ENCODE measurements around the gene ELMO3. TPM values are rescaled to one million over a fixed set of nuclear protein-coding genes. Genes with fewer than 3 reads are reported as not detected.
A peak's percentile ranks its signal among the peaks of the same experiment; 100 is the strongest.

The ELMO3 gene
- total and polyA plus RNA-seq, 2 of the 13 experiments (the other 11 are each of a cell fraction or from before 2014, with no cell fraction given) = 2.6 to 4.0 TPM

DNA sequence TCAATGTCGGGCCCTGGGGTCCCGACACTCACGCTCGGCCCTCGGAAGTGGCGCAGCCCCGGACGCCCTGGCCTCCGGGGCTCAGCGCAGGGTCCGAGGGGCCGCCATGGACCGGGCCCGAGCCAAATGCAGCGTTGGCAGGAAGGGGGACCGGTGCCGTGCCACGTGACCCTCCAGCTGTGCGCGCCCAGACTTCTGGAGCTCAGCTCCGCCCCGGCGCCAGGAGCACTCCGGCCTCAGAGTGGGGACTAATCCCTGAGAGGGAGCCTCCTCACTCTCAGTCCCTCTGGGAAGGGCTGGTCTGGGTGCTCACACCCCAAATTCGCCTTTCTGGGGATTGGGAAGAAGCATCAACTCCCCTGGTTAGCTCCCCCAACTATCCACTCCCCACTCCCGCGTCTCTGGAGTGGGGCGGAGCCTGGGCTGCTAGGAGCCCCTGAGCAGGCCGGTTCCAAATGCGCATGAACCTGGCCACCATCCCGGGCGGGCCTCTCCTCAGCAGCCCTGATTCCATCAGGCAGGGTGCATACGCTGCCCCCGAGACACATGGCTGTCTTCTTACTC lies 48.0 kb upstream of the ELMO3 start, which contains the start of gene B3GNT9 (continued):
- TF ChIP-seq, protein P1, sequence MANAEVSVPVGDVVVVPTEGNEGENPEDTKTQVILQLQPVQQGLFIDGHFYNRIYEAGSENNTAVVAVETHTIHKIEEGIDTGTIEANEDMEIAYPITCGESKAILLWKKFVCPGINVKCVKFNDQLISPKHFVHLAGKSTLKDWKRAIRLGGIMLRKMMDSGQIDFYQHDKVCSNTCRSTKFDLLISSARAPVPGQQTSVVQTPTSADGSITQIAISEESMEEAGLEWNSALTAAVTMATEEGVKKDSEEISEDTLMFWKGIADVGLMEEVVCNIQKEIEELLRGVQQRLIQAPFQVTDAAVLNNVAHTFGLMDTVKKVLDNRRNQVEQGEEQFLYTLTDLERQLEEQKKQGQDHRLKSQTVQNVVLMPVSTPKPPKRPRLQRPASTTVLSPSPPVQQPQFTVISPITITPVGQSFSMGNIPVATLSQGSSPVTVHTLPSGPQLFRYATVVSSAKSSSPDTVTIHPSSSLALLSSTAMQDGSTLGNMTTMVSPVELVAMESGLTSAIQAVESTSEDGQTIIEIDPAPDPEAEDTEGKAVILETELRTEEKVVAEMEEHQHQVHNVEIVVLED (CRISPR knock-in tag; IDR thresholded peaks at IDR 0.05; ENCODE audit: borderline replicate concordance) = peak; percentile 56; the same call in 1 of the 2 replicates
- peak; percentile 8; the same call in 1 of the 2 replicates for TF ChIP-seq MED1 (CRISPR knock-in tag; IDR thresholded peaks at IDR 0.05)
- peak; percentile 48; the same call in 1 of the 2 replicates for TF ChIP-seq ZNF552 (CRISPR knock-in tag; IDR thresholded peaks at IDR 0.05; ENCODE audit: borderline replicate concordance)
- no peak for TF ChIP-seq ZNF780A (CRISPR knock-in tag; IDR thresholded peaks at IDR 0.05)
- peak; percentile 68; the same call in 1 of the 2 replicates for TF ChIP-seq SMAD1 (CRISPR knock-in tag; IDR thresholded peaks at IDR 0.05; ENCODE audit: borderline replicate concordance, low read depth)
- peak; percentile 55; the same call in 1 of the 2 replicates for TF ChIP-seq ZNF772 (CRISPR knock-in tag; IDR thresholded peaks at IDR 0.05)
- TF ChIP-seq SKIL (CRISPR knock-in tag; IDR thresholded peaks at IDR 0.05; ENCODE audit: borderline replicate concordance) = 0 out of 2 replicates have a peak, but pooled peaks have one; percentile 7
- TF ChIP-seq PCBP1 (IDR thresholded peaks at IDR 0.05; ENCODE audit: borderline replicate concordance, low read depth, low read length) = no peak
- peak; percentile 37; the same call in 1 of the 2 replicates for TF ChIP-seq REPIN1 (CRISPR knock-in tag; IDR thresholded peaks at IDR 0.05; ENCODE audit: borderline replicate concordance, low read depth)
- peak; percentile 59; the same call in 1 of the 2 replicates for TF ChIP-seq ERF (CRISPR knock-in tag; IDR thresholded peaks at IDR 0.05)
- peak; percentile 93 for TF ChIP-seq IKZF4 (CRISPR knock-in tag; IDR thresholded peaks at IDR 0.05; ENCODE audit: borderline replicate concordance, low read depth, not compliant biosample characterization)
- 0 out of 2 replicates have a peak, but pooled peaks have one; percentile 65 for TF ChIP-seq ZNF367 (CRISPR knock-in tag; IDR thresholded peaks at IDR 0.05; ENCODE audit: borderline replicate concordance)
- TF ChIP-seq FOSL2 (CRISPR knock-in tag; IDR thresholded peaks at IDR 0.05) = no peak
- TF ChIP-seq, protein P2, sequence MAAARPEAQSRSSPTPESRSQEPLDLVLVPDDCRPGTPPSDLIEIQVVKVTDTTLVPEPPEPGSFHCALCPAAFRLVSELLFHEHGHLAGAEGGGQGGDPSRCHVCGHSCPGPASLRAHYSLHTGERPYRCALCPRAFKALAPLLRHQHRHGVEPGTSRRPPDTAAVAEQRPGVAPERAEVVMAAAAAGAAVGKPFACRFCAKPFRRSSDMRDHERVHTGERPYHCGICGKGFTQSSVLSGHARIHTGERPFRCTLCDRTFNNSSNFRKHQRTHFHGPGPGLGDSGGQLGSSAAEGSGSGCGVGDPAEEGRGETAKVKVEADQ (CRISPR knock-in tag; IDR thresholded peaks at IDR 0.05; ENCODE audit: borderline replicate concordance) = peak; percentile 71; the same call in 1 of the 2 replicates
- TF ChIP-seq STAG1 (CRISPR knock-in tag; IDR thresholded peaks at IDR 0.05) = peak; percentile 3; the same call in 1 of the 2 replicates
- TF ChIP-seq, protein P3, sequence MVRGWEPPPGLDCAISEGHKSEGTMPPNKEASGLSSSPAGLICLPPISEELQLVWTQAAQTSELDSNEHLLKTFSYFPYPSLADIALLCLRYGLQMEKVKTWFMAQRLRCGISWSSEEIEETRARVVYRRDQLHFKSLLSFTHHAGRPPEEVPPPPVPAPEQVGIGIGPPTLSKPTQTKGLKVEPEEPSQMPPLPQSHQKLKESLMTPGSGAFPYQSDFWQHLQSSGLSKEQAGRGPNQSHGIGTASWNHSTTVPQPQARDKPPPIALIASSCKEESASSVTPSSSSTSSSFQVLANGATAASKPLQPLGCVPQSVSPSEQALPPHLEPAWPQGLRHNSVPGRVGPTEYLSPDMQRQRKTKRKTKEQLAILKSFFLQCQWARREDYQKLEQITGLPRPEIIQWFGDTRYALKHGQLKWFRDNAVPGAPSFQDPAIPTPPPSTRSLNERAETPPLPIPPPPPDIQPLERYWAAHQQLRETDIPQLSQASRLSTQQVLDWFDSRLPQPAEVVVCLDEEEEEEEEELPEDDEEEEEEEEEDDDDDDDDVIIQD (CRISPR knock-in tag; IDR thresholded peaks at IDR 0.05; ENCODE audit: low read depth) = peak; percentile 79; the same call in 1 of the 2 replicates
- no peak for TF ChIP-seq ZNF782 (CRISPR knock-in tag; IDR thresholded peaks at IDR 0.05; ENCODE audit: borderline replicate concordance)
- no peak for TF ChIP-seq ZBTB21 (CRISPR knock-in tag; IDR thresholded peaks at IDR 0.05)
- TF ChIP-seq MXD1 (CRISPR knock-in tag; IDR thresholded peaks at IDR 0.05) = peak; percentile 81
- peak; percentile 72; the same call in 1 of the 2 replicates for TF ChIP-seq ZMAT3 (CRISPR knock-in tag; conservative IDR thresholded peaks at IDR 0.05)
- 0 out of 2 replicates have a peak, but pooled peaks have one; percentile 49 for TF ChIP-seq FOXM1 (CRISPR knock-in tag; IDR thresholded peaks at IDR 0.05)

Data from HepG2 (cell line).